ENCODE data around the gene GPATCH11.

The GPATCH11 gene

GRCh38 chr2:37105150-37105549 lies 20.8 kb downstream of the GPATCH11 start:
- no peak for DNase-seq

DNA sequence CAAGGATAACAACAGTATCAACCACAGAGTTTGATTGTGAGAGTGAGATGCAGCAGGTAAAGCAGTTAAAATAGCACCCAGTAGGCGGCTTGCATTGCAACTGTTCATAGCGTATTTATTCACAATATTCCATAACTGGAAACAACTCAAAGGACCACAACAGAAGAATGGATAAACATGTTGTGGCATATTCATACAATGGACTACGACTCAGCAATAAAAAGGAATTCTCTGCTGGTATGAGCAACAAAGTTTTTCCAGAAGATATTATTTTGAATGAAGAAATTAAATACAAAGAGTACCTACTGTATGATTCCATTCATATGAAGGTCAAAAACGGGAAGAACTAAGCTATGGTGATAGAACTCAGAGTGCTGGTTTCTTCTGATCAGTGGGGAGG lies 25.2 kb downstream of the GPATCH11 start:
- no peak for DNase-seq

- no peak for DNase-seq
Observed at GRCh38 chr2:37110306-37111212, 26.2 kb downstream of the GPATCH11 start.

- no peak for DNase-seq
Observed at GRCh38 chr2:37111958-37112357, 27.6 kb downstream of the GPATCH11 start.

- no peak for DNase-seq
Observed at GRCh38 chr2:37117566-37117965, 33.2 kb downstream of the GPATCH11 start.

DNA sequence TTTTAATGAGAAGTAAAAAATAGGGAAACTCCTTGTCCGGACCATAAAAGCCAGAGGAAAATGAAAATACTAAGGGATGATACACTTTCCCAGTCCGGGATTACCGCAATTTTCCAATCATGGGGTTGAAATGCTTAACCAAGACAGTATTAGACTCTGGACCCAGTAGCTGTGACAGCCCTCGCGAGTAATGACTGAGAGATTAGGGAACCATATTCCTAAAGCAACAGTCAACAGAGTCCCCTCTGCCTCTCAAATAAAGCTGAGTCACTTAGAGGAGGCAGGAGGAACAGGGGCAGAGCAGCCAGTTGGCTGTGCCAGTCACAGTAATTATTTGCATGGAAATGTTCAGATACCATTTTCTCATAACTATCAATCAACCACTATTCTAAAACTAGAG lies 34.8 kb downstream of the GPATCH11 start:
- DNase-seq, result no peak

DNA sequence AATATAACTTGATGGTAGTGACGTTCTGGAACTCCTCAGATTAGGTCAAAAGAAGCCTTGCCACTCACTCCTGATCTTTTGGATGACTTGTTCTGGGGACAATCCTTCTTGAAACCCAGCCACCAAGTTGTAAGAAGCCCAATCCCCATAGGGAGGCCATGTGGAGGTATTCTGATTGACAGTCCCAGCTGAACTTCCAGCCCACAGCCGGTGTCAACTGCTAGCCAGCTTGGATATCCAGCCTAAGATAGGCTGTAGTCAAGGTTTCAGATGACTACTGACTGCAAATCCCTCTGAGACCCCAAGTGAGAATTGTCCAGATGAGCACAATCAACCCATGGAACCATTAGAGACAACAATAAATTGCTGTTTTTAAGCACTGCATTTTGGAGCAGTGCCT lies 41.1 kb downstream of the GPATCH11 start:
- DNase-seq, result no peak

DNA sequence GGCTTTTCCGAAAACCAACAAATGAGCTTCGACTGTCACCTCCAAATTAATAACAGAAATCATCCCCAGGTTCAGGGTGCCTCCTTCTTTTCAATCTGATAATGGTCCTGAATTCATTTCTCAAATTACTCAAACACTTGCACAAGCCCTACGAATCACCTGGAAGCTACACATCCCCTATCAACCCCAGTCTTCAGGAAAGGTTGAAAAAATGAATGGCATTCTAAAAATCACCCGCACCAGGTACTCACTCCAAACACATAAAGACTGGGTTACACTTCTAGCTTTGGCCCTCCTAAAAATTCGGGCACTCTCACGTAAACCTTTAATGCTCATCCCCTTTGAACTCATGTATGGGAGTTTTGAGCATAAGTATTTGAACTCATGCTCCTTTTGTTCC lies 48.6 kb downstream of the GPATCH11 start:
- DNase-seq, result no peak

- DNase-seq, result no peak
Observed at GRCh38 chr2:37142546-37142945, 58.2 kb downstream of the GPATCH11 start.

GRCh38 chr2:37143974-37144373 lies 59.7 kb downstream of the GPATCH11 start:
- DNase-seq, result no peak

DNA sequence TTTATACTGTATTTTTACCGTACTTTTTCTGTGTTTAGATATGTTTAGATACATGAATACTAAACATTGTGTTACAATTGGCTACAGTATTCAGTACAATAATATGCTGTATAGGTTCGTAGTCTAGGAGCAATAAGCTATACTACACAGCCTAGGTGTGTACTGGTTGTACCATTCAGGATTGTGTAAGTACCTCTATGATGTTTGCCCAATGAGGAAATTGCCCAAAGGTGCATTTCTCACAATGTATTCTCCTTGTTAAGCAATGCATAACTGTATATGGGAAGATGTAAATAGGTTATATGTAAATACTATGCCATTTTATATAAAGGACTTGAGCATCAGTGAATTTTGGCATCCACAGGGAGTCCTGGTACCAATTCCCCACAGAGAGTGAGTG lies 61.7 kb downstream of the GPATCH11 start:
- no peak for DNase-seq

GRCh38 chr2:37148325-37148724 lies 64.0 kb downstream of the GPATCH11 start:
- no peak for DNase-seq
